Left ventricle myocardium inferior (tissue), 1 donor: ENCODE measurements around the gene CA11. TPM values are rescaled to one million over a fixed set of nuclear protein-coding genes. Genes with fewer than 3 reads are reported as not detected.

ENCODE experiments used
- DNase-seq: peaks from one replicate; pipeline ENCODE4 v3.0.0-alpha.2; 2020
- H3K27ac ChIP-seq: fragments of 200-600 bp; replicated peaks from 2 replicates; pipeline ENCODE4 v1.8.0; 2021
- H3K27me3 ChIP-seq: fragments of 200-600 bp; 2 replicates; pipeline ENCODE4 v1.8.0; 2021; ENCODE audit warnings: low read depth
- H3K36me3 ChIP-seq: fragments of 200-600 bp; 2 replicates; pipeline ENCODE4 v1.8.0; 2021
- H3K4me1 ChIP-seq: fragments of 200-600 bp; 2 replicates; pipeline ENCODE4 v1.8.0; 2021
- H3K4me3 ChIP-seq: fragments of 200-600 bp; 2 replicates; pipeline ENCODE4 v1.8.0; 2021; ENCODE audit warnings: mild to moderate bottlenecking, moderate library complexity
- H3K9me3 ChIP-seq: fragments of 200-600 bp; replicated peaks from 2 replicates; pipeline ENCODE4 v1.8.0; 2021
- intact Hi-C: fragments of 100-400 bp; cut with micrococcal nuclease; formaldehyde crosslinking; loops from one replicate; pipeline ENCODE4 v1.11.0; 2022
- total RNA-seq: library from RNA; stranded (reverse); fragmentation: NEBNext Ultra II Directional; extraction: Animal tissue kit (Norgen Biotek cat#: 25700); gene quantifications from one replicate; pipeline ENCODE4 v1.2.1, GENCODE V29; 2021
- TF ChIP-seq, protein P1 (sequence below): fragments of 200-600 bp; IDR thresholded peaks from 2 replicates; pipeline ENCODE4 v1.8.0; 2021; ENCODE audit warnings: antibody characterized with exemption, mild to moderate bottlenecking, borderline replicate concordance
- donor health status: DM: no; HTN: yes; CAD: no; lungs with severe emphysema.

The CA11 gene
- total RNA-seq, 1 donor from 2014 or later, result 4.5 TPM

DNA sequence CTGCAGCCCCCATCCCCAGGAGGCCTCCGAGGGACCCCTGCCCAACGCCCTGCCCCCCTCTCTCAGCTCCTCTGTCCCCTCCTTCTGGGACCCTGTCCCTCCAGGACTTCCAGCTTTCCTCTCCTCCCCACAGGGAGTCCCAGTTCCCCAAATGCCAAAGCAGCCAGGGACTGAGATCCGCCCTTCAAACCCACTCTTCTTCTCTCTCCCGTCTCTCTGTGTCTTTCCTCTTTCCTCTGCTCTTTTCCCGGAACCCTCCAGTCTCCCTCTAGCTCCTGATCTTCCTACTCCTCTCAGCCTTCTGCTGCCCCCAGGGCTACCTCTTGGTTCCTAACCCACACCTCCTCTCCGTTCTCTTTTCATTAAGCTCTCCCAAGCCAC lies 377 bp downstream of the CA11 start:
- H3K4me3 ChIP-seq, result peak overlapping the region; percentile 73
- TF ChIP-seq, protein P1, sequence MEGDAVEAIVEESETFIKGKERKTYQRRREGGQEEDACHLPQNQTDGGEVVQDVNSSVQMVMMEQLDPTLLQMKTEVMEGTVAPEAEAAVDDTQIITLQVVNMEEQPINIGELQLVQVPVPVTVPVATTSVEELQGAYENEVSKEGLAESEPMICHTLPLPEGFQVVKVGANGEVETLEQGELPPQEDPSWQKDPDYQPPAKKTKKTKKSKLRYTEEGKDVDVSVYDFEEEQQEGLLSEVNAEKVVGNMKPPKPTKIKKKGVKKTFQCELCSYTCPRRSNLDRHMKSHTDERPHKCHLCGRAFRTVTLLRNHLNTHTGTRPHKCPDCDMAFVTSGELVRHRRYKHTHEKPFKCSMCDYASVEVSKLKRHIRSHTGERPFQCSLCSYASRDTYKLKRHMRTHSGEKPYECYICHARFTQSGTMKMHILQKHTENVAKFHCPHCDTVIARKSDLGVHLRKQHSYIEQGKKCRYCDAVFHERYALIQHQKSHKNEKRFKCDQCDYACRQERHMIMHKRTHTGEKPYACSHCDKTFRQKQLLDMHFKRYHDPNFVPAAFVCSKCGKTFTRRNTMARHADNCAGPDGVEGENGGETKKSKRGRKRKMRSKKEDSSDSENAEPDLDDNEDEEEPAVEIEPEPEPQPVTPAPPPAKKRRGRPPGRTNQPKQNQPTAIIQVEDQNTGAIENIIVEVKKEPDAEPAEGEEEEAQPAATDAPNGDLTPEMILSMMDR, result no peak
- intact Hi-C loops, result loop anchor here (5.0 to 10.0 kb wide), 2 partner anchors 99 to 142 kb away; partner anchors contain the start of genes IZUMO1 and RASIP1
- no peaks in the 10 kb centered on the region for H3K27me3 ChIP-seq
- H3K9me3 ChIP-seq, result no peaks in the 10 kb centered on the region
- peaks cover 24% of the 10 kb centered on the region for H3K4me1 ChIP-seq
- peak overlapping the region; percentile 87 for H3K27ac ChIP-seq
- DNase-seq, result no peak
- H3K36me3 ChIP-seq, result no peaks in the 10 kb centered on the region

DNA sequence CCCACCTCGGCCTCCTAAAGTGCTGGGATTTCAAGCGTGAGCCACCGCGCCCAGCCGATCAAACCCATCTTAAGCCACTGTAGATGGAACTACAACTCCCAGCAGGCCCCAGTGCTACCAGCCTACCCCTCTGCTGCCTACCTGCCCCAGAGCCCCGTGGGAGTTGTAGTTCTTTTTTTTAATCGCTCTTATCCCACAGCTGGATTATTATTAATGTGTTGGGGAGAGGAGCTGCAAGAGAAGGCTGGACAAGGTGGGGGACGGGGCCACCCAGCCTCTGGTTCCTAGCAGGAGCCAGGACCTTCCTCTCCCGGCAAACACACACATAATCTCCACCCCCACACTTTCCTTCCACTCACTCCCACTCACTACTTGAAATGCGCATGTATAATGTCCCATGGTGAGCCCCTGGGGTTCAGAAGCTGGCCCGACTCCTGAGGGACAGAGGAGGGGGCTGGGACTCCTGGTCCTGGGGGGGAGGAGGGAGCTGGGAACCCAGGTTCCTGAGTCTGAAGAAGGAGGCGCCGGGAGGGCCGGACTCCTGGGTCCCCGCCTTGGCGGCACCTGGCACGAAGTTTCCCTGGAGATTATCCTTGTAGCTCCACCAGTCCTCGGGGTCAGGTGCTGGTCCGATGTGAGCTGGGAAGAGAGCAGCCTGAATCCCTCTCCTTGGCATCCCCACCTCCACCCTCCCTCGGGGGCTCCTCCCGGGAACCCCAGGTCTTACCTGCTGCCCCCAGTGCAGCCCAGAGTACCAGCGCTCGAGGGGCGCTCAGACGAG lies 958 bp downstream of the CA11 start:
- DNase-seq, result peak; percentile 72
- peaks cover 24% of the 10 kb centered on the region for H3K4me1 ChIP-seq
- no peaks in the 10 kb centered on the region for H3K36me3 ChIP-seq
- intact Hi-C loops, result loop anchor here (5.0 to 10.0 kb wide), 2 partner anchors 100 to 142 kb away; partner anchors contain the start of genes IZUMO1 and RASIP1
- no peaks in the 10 kb centered on the region for H3K9me3 ChIP-seq
- peak overlapping the region; percentile 73 for H3K4me3 ChIP-seq
- TF ChIP-seq, protein P1, result no peak
- peak overlapping the region; percentile 87 for H3K27ac ChIP-seq
- no peaks in the 10 kb centered on the region for H3K27me3 ChIP-seq

DNA sequence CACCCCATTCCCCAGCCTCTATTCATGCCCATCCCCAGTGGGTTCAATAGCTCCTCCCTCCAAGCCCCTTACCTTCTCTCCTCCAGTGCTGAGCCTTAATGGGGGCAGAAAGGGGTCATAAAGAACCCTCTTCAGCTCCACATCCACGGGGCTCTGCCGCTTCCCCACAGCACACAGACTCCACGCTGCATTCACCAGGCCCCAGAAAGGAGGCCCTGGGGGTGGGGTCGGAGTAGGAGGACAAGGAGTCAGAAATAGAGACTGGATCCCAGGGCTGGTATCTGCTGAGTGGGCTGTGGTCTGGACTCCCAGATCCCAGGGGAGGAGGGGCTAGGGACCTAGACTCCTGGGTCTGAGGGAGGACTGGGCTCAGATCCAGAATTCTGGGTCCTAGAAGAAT lies 1.6 kb downstream of the CA11 start:
- Histone ChIP-seq H3K9me3 (no peaks in the 10 kb centered on the region), H3K4me1 (peaks cover 24% of the 10 kb centered on the region), H3K36me3 (no peaks in the 10 kb centered on the region), H3K27ac (peak overlapping the region; percentile 87), H3K27me3 (no peaks in the 10 kb centered on the region), H3K4me3 (peak overlapping the region; percentile 73)
- no peak for DNase-seq
- TF ChIP-seq, protein P1, result no peak
- intact Hi-C loops, result loop anchor here (10.0 kb wide), 1 partner anchor 100 kb away; the partner anchor contains the start of genes IZUMO1 and RASIP1

DNA sequence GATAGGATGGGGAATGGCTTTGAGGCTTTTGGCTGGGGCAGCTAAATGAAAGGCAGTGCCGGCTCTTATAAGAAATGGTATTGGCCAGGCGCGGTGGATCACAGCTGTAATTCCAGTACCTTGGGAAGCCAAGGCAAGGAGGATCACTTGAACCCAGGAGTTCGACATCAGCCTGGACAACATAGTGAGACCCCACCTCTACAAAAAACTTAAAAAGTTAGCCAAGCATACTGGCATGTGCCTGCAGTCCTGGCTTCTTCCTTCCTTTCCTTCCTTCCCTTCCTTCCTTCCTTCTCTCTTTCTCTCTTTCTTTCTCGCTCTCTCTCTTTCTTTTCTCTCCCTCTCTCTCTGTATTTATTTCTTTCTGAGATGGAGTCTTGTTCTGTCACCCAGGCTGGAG lies 3.1 kb downstream of the CA11 start:
- TF ChIP-seq, protein P1, result no peak
- H3K27ac ChIP-seq, result no peak overlapping the region
- H3K27me3 ChIP-seq, result no peaks in the 10 kb centered on the region
- no peak for DNase-seq
- H3K36me3 ChIP-seq, result no peaks in the 10 kb centered on the region
- H3K9me3 ChIP-seq, result no peaks in the 10 kb centered on the region
- intact Hi-C loops, result loop anchor here (10.0 kb wide), 1 partner anchor 102 kb away; the partner anchor contains the start of genes IZUMO1 and RASIP1
- H3K4me3 ChIP-seq, result no peak overlapping the region
- H3K4me1 ChIP-seq, result peaks cover 32% of the 10 kb centered on the region

DNA sequence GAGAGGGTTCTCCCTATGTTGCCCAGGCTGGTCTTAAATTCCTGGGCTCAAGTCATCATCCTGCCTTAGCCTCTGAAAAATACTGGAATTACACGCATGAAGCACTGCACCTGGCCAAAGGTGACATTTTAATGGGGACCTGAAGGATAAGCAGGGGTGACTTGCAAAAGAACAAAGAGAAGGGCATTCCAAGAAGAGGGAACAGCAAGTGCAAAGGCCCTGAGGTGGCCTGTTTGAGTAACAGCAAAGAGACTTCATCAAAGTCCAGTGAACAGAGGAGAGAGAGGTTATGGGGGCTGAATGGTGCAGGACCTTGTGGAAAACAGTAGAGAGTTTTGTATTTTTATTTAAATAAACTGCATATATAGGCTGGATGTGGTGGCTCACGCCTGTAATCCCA lies 4.1 kb downstream of the CA11 start:
- intact Hi-C loops, result loop anchor here (10.0 kb wide), 1 partner anchor 103 kb away; the partner anchor contains the start of genes IZUMO1 and RASIP1
- no peak for DNase-seq
- H3K27me3 ChIP-seq, result no peaks in the 10 kb centered on the region
- H3K9me3 ChIP-seq, result no peaks in the 10 kb centered on the region
- no peak overlapping the region for H3K4me3 ChIP-seq
- H3K36me3 ChIP-seq, result no peaks in the 10 kb centered on the region
- H3K4me1 ChIP-seq, result peaks cover 36% of the 10 kb centered on the region
- H3K27ac ChIP-seq, result no peak overlapping the region
- TF ChIP-seq, protein P1, result no peak
